Body of pancreas (tissue), 4 donors: ENCODE data around the gene APOC4.

ENCODE experiments used
- POLR2A ChIP-seq, 3 donors: fragments of 450-650 bp; IDR thresholded peaks; one replicate each; pipeline ENCODE4 v1.6.1; 2016; ENCODE audit warnings: antibody characterized with exemption in 3 of 3, mild to moderate bottlenecking in 2 of 3
- TF ChIP-seq, protein P1 (sequence below), 7 experiments: fragments of 450-650 bp in 4 of 7; fragments of 200-600 bp in 3 of 7; sonication (generic) in 3 of 7; IDR thresholded peaks; one replicate each; pipeline ENCODE4 v1.5.1; 2016 to 2019; ENCODE audit warnings: antibody characterized with exemption in 7 of 7

DNA sequence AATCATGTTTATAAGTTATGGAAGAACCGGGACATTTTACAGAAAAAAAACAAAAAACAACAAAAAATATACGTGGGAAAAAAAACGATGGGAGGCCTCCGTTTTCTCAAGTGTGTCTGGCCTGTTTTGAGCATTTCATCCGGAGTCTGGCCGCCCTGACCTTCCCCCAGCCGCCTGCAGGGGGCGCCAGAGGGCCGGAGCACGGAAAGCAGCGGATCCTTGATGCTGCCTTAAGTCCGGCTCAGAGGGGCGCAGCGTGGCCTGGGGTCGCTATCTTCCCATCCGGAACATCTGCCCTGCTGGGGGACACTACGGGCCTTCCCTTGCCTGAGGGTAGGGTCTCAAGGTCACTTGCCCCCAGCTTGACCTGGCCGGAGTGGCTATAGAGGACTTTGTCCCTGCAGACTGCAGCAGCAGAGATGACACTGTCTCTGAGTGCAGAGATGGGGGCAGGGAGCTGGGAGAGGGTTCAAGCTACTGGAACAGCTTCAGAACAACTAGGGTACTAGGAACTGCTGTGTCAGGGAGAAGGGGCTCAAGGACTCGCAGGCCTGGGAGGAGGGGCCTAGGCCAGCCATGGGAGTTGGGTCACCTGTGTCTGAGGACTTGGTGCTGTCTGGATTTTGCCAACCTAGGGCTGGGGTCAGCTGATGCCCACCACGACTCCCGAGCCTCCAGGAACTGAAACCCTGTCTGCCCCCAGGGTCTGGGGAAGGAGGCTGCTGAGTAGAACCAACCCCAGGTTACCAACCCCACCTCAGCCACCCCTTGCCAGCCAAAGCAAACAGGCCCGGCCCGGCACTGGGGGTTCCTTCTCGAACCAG is 38.2 kb upstream of the APOC4 start:
- TF ChIP-seq, protein P1, sequence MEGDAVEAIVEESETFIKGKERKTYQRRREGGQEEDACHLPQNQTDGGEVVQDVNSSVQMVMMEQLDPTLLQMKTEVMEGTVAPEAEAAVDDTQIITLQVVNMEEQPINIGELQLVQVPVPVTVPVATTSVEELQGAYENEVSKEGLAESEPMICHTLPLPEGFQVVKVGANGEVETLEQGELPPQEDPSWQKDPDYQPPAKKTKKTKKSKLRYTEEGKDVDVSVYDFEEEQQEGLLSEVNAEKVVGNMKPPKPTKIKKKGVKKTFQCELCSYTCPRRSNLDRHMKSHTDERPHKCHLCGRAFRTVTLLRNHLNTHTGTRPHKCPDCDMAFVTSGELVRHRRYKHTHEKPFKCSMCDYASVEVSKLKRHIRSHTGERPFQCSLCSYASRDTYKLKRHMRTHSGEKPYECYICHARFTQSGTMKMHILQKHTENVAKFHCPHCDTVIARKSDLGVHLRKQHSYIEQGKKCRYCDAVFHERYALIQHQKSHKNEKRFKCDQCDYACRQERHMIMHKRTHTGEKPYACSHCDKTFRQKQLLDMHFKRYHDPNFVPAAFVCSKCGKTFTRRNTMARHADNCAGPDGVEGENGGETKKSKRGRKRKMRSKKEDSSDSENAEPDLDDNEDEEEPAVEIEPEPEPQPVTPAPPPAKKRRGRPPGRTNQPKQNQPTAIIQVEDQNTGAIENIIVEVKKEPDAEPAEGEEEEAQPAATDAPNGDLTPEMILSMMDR (IDR thresholded peaks at IDR 0.05) = peak; percentile 89 to 100 (median 92)
- TF ChIP-seq POLR2A (IDR thresholded peaks at IDR 0.05) = no peak
